Upper lobe of left lung (tissue), 4 donors: ENCODE data around the gene TBCD.

Experiments
- EP300 ChIP-seq, 4 donors: sonication (generic); formaldehyde crosslinking; IDR thresholded peaks; one replicate each; pipeline ENCODE4 v1.5.1; 2017; ENCODE audit warnings: antibody characterized with exemption in 4 of 4, control low read depth in 2 of 4
- POLR2AphosphoS5 ChIP-seq, 2 donors: sonication (generic); formaldehyde crosslinking; IDR thresholded peaks; one replicate each; pipeline ENCODE4 v1.5.1; 2017; ENCODE audit warnings: antibody characterized with exemption in 2 of 2
- TF ChIP-seq, protein P1 (sequence below), 6 experiments: fragments of 450-650 bp in 4 of 6; fragments of 200-600 bp in 2 of 6; sonication (generic) in 2 of 6; IDR thresholded peaks; one replicate each; pipeline ENCODE4 v1.5.1; 2016 to 2019; ENCODE audit warnings: antibody characterized with exemption in 6 of 6

DNA sequence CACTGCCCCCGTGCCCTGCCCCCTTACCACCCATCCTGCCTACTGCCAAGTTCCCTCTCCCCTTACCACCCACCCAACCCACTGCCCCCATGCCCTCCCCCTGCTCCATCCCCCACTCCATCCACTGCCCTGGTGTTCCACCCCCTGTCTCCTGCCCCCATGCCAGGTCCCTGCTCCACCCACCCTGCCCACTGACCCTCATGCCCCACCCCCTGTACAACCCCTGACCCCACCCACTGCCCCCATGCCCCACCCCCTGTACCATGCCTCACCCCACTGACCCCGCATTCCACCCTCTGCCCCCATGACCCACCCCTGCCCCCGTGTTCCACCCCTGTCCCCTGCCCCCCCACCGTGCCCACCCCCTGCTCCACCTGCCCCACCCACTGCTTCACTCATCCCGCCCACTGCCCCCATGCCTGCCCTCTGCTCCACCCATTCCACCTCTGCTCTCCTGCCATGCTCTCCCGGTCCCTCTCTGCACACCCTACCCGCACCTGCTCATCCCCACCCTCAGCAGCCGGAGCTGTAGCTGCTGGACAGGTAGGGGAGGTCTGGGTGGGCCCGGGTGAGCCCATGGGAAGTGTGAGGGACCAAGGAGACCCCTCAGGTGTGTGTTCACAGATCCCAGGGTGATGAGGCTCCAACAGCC, 42.7 kb upstream of the TBCD start:
- TF ChIP-seq POLR2AphosphoS5 (IDR thresholded peaks at IDR 0.05) (no peak), EP300 (IDR thresholded peaks at IDR 0.05) (no peak)
- TF ChIP-seq, protein P1, sequence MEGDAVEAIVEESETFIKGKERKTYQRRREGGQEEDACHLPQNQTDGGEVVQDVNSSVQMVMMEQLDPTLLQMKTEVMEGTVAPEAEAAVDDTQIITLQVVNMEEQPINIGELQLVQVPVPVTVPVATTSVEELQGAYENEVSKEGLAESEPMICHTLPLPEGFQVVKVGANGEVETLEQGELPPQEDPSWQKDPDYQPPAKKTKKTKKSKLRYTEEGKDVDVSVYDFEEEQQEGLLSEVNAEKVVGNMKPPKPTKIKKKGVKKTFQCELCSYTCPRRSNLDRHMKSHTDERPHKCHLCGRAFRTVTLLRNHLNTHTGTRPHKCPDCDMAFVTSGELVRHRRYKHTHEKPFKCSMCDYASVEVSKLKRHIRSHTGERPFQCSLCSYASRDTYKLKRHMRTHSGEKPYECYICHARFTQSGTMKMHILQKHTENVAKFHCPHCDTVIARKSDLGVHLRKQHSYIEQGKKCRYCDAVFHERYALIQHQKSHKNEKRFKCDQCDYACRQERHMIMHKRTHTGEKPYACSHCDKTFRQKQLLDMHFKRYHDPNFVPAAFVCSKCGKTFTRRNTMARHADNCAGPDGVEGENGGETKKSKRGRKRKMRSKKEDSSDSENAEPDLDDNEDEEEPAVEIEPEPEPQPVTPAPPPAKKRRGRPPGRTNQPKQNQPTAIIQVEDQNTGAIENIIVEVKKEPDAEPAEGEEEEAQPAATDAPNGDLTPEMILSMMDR (IDR thresholded peaks at IDR 0.05) = no peak
